Renal cortex interstitium (tissue), 11 donors: Measurements from ENCODE around the gene NUP54. TPM values are rescaled to one million over a fixed set of nuclear protein-coding genes. Genes with fewer than 3 reads are reported as not detected.

Source experiments
- DNase-seq, 11 donors: peaks; one replicate each; pipeline ENCODE4 v3.0.0-alpha.2; 2013; ENCODE audit warnings: low read depth in 9 of 11, low spot score in 4 of 11; ENCODE audit errors: extremely low read depth in 1 of 11
- polyA plus RNA-seq, 3 donors: library from polyadenylated mRNA; unstranded; fragments of 120-200 nt; gene quantifications; one replicate each; pipeline ENCODE4 v1.2.1, GENCODE V29; 2013; ENCODE audit not compliant: insufficient read length in 3 of 3

The NUP54 gene
- polyA plus RNA-seq, 3 donors: 72.2 to 95.7 (median 87.7) TPM

DNA sequence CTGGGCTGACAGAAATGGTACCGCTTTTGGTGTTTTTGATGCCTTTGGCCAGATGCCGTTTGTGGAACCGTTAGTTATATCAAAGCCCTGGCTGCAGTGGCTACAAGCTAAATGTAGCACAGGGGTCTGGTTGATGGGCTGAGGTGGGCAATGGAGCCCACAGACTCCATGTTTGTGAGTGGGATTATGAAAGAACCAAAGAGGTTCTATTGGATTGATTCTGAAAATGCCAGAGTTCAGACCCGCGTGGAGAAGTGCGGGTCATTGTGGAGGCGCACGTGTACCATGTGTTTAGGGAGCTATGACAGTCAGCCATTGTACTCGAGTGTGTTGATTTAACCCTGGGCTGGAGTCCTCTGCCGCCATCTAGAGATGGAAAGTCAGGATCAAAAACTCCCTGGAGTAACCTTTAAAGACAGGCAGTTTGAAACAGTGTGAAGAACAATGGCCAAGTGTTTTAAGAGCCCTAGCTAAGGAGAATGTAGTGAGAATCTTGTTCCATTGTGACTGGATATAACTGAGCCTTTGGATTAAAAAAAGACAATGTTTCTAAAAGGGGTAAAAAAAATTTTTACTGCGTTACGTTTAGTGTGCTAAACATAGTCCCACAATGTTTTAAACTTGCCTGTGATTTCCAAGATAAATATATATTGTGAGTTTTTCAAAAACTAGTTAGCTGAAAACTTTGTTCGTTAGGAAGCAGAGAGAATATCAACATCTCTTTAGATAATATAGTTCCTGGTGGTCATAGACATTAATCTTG, 61.0 kb downstream of the NUP54 start:
- DNase-seq: peak in 8 of 11 donors; percentile 6 to 40 (median 24)

DNA sequence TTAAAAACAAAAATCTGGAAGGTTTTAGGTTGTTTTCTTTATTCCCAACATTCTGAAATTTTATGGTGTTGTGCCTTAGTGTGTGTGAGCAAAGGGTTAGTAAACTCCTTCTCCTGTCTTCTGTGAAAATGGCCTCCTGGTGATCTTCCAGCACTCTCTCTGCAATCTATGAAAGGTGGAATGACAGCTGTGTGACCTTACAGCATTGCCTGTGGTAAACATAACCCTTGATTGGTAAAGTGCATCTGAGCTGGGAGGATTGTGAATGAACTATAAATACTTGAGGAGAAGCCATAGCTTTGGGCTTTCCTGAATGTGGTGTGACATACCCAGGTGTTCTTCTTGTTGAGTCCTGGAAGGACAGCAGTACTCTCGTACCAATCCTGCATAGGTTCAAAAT, 63.7 kb downstream of the NUP54 start:
- DNase-seq: no peak

DNA sequence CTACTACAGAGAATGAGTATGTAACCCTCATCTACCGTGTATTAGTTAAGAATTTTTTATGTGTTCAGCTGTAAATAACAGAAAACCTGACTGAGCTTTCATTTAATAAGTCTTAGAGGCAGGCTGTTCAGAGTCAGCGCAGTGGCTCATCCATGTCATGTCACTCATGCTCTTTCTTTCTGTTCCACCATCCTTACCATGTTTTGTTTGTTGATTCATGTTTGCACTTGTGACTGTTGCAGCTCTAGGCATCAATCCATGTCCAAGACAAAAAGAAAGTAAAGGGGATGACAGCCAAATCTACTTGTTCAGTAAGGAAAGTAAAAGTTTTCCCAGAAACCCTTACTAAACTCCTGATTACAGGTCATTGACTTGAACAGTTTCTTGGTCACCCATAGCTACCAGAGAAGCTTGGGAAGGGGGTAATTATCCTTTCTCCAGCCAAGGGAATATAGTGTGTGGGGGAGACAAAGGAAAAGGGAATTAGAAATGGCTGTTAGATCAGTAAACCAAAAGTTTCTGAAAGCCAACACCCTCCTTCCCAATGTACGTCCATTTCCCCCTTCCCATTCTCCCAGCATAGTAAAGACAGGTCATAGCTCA, 64.7 kb downstream of the NUP54 start:
- no peak for DNase-seq

DNA sequence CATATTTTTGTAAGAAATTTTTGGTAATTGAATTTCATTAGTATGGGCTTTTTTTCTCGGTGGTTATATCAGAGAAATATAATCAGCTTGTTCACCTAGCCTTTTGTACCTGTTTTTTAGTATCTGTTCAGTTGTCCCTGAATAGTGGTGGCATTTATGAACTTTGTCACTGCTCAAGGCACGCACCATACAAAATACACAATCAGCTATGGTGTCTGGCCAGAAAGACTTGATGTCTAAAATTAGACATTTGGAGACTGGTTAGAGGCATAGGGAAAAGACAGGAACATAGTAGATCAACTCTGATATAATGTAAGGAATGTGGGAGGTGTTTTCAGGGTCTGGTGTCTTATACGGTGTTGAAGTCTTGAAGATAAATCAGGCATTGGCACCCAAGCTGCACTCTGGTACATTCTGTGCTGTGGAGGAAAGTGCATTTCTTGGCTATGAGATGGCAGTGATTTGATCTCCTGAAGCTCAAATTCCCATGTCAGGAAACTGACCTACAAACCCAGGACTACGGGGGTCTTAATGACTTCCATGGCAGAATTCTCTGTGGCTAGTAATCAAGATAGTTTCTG, 70.1 kb downstream of the NUP54 start:
- DNase-seq: no peak

DNA sequence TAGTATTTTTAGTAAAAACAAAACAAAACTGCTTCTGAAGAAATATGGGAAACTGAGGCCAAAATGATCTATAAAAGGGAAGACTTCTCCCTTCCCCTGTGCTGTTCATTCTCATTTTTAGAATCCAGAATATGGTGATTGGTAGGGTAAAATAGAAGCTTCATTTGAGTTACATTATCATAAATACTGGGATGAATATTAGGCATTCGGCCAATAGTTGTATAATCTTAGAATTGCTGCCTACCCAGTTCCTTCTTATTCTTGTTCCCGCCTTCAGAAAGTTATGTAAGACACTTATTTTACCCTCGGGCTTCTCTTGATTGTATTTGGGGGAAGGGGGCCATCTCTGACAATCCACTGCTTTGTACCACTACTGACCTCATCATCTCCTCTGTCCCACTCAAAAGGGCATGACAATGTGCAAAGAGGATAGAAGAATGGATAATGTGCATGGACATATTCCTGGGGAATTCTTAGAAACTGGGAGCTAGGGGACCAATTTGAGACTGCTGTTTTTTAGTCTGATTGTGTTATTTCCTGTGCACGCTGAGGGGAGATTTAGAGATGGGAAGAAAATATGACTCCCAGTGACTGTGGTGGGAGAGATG, 73.1 kb downstream of the NUP54 start:
- DNase-seq: no peak

DNA sequence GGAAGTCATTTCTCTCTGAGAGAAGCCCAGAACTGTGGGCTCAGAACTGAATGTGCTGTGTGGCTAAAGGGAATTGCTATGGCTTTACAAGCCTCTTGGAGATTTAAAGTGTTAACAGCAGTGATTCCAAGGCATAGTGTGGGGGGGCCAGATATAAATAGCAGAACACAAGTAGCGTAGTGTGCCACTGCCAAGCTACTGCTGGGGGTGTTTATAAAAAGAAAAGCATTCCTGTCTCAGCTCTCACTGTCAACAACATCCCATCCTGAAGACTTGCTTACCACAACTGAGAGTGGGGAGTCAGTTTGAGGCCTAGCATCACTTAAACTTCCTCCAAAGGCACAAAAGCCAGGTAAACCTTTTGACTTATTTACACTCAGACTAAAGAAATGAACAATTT, 73.7 kb downstream of the NUP54 start, which contains the start of gene ART3:
Gene ART3 (plus strand): TSS at position 242 of the 400 bp plus-strand sequence. CDS start 1,181 bp downstream, outside the sequence.
- DNase-seq: no peak

DNA sequence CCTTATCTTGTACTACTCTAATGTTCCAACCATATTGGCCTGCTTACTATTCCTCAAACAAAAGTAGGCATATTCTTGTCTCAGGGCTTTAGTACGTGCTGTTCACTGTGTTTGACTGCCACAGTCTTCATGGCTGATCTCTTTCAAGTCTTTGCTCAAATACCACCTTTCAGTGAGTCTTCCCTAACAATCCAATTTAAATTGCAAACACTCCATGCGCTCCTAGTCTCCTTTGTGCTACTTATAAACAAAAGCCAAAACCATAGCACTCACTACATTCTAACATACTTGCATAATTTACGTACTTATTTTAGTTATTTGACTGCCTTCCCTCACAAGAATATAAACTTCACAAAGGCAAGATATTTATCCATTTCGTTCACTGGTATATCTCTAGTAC, 75.4 kb downstream of the NUP54 start:
- no peak for DNase-seq

DNA sequence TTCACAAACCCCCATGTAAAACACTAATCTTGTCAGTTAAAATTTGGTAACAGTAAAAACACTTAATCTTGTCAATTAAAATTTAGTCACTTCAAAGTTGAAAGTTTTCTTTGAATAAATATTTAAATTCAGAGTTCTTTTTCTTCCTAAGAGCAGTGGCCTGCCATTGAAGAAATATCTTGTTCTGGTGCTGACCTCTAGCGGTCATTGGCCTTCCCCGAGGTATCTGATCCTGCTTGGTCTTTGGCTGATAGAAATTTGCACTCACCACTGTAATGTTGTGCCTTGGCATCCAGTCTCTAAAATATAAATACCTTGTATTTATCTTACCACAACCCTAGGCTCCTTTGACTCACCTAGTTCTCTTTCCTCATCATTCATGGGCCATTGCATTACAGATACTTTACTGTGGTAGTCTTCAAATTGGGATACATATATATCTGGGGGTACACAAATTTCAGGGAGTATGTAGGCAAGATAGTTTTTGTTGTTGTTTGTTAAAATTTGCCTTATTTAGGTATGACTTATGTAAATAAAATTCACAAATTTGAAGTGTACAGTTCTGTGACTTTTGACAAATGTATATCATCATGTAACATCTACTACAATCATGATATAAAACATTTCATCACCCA, 80.4 kb downstream of the NUP54 start:
- peak; percentile 29 to 78 (median 51) for DNase-seq

DNA sequence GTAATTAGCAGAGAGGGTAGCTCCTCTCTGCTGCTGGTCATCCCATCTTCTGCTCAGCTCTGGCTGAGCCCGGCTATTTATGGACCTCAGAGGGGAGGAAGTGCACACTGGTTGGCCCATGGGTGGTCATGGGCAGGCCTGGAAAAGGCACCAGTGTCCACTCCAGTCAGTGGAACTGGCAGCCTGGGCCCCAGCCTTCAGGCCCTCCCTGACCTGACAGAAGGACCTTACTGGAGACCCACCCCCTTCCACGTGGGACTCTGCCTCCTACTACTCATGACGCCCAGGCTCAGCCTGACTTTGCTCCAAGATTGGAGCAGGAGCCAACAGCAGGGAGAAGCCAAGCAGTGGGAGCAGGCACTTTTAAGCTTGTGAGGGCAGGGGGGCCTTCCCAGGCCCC, 81.7 kb downstream of the NUP54 start:
- no peak for DNase-seq

Other genes starting within 250 kb of the NUP54 start
- gene PPEF2, start 245.9 kb downstream of the NUP54 start, polyA plus RNA-seq: under 1 TPM in 1 of 3 donors, not detected in 2; 0.35 TPM
- 10 to 100 TPM; 12.5 to 16.3 (median 13.8) TPM for gene NAAA, start 207.4 kb downstream of the NUP54 start, polyA plus RNA-seq
- 10 to 100 TPM; 43.3 to 53.2 (median 45.6) TPM for gene SDAD1, start 157.5 kb downstream of the NUP54 start, polyA plus RNA-seq
- under 1 TPM in 1 of 3 donors, not detected in 2; 0.12 TPM for gene CXCL9, start 140.9 kb downstream of the NUP54 start, polyA plus RNA-seq
- gene CXCL10, start 124.9 kb downstream of the NUP54 start, polyA plus RNA-seq: 1 to 10 TPM; 4.2 to 5.1 (median 4.9) TPM
- under 1 TPM; 0.24 to 0.51 (median 0.42) TPM for gene CXCL11, start 112.3 kb downstream of the NUP54 start, polyA plus RNA-seq
- gene ART3, start 73.7 kb downstream of the NUP54 start, polyA plus RNA-seq: under 1 TPM; 0.48 to 0.57 (median 0.49) TPM
- 100 to 1,000 TPM; 163 to 202 (median 170) TPM for gene SCARB2, start 65.4 kb upstream of the NUP54 start, polyA plus RNA-seq
- 10 to 100 TPM in 1 of 3 donors, 1 to 10 TPM in 2; 5.0 to 12.2 (median 9.2) TPM for gene FAM47E, start 103.3 kb upstream of the NUP54 start, polyA plus RNA-seq
- gene STBD1, start 158.3 kb upstream of the NUP54 start, polyA plus RNA-seq: 1 to 10 TPM; 1.0 to 2.0 (median 2.0) TPM